GM23248 (cell line): ENCODE measurements around the gene SLC6A16.

ENCODE experiments used
- EZH2 ChIP-seq: fragments of 200-600 bp; sonication (generic); IDR thresholded peaks from 2 replicates; pipeline ENCODE4 v1.6.1; 2018; ENCODE audit warnings: antibody characterized with exemption, mild to moderate bottlenecking; ENCODE audit not compliant: insufficient read depth, poor library complexity, severe bottlenecking
- EZH2phosphoT487 ChIP-seq: fragments of 200-600 bp; sonication (generic); IDR thresholded peaks from 2 replicates; pipeline ENCODE4 v1.6.1; 2018; ENCODE audit warnings: antibody characterized with exemption, moderate library complexity, mild to moderate bottlenecking, low read depth; ENCODE audit not compliant: insufficient read depth

DNA sequence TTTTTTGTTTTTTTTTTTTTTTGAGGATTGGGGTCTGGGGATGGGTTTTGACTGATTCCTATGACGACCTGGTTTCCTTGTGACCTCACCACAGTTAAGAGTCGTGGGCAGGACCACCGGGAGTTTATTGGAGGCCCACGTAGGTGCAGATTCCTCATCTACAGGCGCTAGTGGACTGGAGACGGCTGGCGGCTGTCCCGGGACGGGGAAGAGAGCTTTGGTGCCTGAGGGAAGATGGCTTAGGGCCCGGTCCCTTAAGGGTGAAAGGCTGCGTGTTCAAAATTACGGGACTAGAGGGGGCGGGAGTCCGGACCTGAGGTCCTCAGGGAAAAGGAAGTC lies 37.9 kb upstream of the SLC6A16 start:
- TF ChIP-seq EZH2, result no peak
- TF ChIP-seq EZH2phosphoT487, result no peak
